NK-92 treated with Interleukin-12 subunit alpha and Interleukin-12 subunit beta, amount 100 ng/mL, for 24 hours (cell line): ENCODE measurements around the gene RAB24.
"Not testable (repeated sequence)": the region's sequence is repeated elsewhere in the genome, so short reads cannot be mapped to it uniquely, and the experiment has no call there.

Source experiments
- DNase-seq: peaks from one replicate; lab custom pipeline; 2025; lab: John Stamatoyannopoulos, UW

The RAB24 gene

DNA sequence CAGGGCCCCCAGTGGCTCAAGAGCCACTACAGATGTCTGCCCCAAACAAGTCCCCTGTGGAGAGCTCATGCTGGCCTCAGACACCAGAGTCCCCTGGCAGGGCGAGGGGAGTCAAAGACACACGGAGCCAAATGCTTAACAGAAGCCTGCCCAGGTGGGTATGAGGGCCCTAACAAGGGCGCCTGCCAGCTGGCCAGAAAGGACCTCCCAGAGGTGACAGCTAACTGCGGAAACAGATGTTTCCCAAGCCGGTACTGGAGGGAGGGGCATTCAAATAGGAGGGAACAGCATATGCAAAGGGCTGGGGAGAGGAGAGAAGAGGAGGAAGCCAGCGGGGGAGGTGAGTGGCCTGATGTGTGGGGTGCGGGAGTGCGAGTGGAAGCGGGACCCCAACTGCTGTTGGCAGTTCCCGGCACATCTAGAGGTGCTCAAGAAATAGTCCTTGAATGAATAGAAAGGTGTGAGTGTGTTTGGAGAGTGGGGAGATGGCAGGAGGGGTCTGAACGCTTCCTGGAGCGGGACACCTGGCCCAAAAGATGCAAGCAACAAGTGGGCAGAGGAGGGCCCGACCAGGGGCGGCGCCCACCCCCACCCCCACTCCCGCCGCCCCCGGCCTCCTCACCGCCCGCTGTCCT is 7.4 kb upstream of the RAB24 start:
- DNase-seq, result no peak

GRCh38 chr5:177310332-177310731 is 6.8 kb upstream of the RAB24 start:
- DNase-seq, result no peak

DNA sequence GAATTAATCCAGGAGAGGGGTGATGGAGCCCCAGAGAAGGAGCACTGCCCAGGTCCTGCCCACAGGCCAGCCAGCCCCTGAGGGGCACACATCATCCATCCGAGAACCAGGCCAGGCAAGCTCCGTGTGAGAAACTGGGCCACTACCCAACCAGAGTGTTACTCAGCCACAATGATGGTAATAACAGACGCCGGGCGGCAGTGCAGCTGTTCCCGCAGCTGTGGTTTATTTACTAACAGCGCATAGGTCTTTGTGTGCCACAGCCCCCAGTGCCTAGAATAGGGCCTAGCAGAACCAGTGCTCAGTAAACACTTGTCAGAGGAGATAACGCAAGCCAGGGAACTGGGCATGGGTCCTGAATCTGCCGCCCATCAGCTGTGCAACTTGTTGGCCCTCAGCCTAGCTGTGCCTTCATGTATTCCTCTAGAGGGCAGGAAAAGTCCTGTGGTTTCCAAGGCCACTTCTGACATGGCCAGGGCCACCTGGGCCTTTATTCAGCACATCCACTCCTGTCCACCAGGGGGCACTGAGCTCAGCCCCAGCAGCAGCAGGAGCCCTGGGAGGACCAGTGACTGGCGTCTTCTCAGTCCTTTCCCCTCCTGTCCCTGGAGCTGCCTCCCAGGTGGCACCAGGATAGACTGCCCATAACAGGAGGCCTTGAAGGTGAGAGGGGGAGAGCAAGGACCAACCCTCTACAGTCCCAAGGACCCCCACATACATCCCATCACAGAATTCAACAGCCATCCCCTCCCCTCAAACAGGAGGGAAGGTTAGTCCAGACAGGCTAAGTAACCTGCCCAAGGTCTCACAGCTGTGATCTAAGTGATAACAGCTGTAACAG is 6.1 kb upstream of the RAB24 start:
- peak; percentile 60 for DNase-seq

- DNase-seq, result no peak
These were observed 5.2 kb upstream of the RAB24 start for GRCh38 chr5:177308740-177309139.

DNA sequence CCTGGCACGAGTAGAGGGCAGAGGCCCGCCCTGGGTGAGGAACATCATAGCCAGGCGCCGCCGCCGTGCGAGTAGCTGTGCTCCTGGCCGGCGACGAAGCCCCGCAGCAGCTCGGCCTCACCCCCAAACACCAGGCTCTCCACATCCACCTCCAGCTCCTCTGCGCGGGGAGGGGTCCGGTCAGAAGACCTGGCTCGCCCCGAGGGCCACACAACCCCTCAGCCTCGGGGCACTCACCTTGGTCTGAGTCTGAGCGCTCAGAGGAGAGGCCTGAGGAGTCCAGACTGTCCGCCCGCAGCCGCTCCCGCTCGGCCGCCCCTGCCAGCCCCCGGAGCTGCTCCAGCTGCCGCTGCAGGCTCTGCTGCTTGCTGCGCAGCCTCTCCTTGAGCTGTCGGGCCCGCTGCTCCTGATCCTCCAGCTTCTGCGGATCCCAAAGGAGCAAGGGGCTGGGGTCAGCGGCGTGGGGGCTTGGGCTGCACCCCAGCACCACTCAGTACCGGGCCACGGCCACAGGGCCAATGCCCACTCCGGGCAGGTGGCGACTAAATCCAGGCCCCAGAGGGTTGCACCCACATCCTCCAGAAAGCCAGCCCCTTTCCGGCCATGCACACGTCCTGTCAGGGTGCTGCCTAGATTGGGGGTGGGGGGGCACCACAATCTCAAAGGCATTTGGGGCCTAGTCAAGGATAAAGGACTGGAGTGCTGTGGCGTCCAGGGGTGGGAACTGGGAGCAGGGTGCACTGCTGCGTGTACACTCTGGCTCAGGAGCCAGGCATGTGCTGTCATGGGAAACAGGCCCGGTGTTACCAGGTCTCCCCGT is 4.2 kb upstream of the RAB24 start:
- DNase-seq, result no peak

GRCh38 chr5:177306674-177307543 is 3.4 kb upstream of the RAB24 start:
- no peak for DNase-seq

DNA sequence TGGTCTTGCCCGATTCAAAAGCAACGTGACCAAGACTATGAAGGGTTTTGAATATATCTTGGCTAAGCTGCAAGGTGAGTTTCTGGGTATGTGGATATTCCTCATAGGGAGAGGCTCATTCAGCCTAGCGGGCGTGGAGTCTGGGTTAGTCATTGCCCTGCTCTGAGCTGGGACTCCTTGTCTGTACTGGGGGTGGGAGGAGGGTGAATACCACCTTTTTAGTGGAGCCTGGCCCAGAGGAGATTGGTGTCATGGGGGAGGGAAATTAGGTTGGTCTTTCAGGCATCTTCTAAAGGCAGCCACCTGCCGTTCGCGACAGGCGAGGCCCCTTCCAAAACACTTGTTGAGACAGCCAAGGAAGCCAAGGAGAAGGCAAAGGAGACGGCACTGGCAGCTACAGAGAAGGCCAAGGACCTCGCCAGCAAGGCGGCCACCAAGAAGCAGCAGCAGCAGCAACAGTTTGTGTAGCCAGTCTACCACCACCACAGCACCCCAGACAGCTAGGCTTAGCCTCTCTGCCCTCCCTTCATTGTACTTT is 2.7 kb upstream of the RAB24 start:
- not testable (repeated sequence) for DNase-seq

DNA sequence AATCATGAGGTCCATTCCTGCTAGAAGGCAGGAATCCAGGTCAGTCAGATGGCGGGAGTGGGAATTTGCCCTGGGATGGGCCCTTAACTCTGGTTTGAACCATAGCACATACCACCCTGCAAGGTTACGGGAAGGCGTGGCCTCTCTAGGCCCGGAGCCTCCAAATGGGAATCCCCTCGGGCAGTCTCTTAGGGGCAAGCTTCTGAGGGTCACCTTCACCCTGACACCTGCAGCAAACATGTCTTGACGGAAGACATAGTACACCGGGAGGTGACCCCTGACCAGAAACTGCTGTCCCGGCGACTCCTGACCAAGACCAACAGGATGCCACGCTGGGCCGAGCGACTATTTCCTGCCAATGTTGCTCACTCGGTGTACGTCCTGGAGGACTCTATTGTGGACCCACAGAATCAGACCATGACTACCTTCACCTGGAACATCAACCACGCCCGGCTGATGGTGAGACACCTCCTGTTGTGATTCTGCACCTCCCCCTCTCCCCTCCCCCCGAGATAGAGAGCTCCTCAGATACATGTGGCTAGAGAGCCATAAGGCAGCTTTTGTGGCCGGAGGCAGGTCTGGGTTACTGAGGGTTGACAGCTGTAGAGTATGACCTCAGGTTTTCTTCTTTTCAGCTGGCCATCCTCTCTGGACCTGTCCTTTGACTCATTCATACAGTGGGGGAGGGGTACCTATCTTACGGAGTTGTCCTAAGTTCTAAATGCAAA is 1.0 kb upstream of the RAB24 start:
- no peak for DNase-seq

DNA sequence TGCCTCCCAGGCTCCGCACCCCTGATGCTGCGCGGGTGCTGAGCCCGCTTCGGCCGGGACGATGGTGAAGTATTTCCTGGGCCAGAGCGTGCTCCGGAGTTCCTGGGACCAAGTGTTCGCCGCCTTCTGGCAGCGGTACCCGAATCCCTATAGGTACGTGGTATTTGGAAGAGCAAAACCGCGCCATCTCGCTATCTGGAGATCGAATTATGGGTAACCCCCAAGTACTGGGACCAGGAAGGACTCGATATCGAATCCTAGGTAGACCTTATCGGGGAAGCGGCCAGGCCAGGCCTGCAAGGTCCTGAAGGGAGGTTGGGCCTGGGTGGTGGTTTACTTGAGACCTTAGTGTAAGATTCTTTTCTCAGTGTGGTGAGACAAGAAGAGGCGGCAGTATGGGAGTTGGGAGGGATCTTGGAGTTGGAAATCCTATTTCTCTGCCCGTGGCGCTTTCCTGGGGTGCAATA is 439 bp upstream of the RAB24 start:
- no peak for DNase-seq

GRCh38 chr5:177302354-177303110 is 987 bp downstream of the RAB24 start:
- DNase-seq, result no peak

DNA sequence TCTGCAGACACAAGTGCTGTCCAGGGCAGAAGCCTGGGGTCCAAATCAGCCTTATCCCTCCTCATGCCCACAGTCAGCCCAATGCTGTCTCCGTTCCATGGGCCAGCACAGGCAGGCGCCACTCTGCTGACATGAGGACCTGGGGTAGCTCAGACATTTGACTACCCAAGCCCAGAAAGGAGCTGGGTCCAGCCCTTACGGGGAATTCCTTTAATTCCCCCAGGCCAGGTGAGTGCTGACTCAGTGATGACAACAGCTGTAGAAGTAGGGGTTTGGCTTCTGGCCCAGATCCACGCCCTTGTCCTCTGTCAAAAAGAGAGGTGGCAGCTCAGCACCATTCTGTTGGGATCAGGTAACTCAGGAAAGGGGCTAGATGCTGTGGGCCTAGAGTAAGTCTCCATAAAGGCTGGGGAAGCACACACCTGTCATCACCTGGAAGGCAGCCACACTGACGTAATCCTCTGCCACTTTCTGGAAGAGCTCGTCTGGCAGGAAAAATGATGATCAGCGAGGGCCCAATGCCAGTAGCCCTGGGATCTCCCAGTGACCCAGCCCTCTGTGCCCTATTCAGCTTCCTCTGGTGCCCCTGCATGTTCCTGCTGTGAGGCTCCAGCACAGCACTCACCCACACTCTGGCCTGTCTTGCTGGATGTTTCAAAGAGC is 1.9 kb downstream of the RAB24 start:
- DNase-seq, result no peak

DNA sequence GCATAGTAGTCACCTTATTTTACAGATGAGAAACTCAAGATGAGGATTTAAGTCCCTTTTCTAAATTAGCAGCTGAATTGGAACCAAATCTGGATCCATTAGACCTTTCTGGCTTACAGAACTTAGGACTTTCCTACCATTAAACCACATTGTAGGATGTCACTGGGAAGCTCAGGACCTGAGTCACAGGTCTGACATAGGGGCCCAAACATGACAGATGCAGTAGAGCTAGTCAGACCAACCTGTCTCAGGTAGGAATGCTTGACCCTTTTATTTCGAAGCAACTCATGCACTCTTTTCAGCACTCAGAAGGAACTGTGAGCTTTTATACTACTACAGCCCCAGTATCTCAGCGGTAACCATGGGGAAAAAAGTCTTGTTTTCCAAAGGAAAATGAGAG is 2.6 kb downstream of the RAB24 start:
- no peak for DNase-seq

DNA sequence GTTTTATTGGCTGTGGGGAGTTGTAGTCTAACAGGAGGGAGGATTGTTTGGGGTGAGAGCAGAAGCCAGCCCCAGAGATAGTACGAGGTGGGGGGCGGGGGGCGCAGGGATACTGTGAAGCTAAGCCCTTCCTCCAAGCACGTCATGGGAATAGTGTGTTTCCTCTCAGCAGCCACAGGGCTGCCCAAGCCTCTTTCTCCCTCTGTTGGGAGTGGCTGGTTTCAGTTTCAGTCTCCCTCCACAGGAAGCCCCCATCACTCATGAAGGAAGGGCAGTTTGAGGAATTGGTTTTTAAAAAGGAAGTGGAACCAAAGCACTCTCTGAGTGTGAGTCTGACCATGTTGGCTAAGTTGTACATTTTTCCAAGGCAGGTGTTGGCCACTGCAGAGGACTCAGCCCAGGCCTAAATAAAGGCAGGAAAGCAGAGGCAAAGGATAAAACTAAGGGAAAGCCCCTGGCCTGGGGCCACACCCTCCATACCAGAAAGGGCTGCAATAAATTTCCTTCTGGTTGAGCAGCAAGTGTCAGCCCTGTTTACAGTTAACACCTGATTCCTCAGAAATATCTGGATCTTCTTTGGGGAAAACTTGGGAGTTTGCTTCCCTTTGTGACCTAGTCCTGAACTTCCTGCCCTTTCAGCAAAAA is 3.2 kb downstream of the RAB24 start:
- DNase-seq, result peak; percentile 49

GRCh38 chr5:177299697-177300096 is 3.8 kb downstream of the RAB24 start:
- no peak for DNase-seq

DNA sequence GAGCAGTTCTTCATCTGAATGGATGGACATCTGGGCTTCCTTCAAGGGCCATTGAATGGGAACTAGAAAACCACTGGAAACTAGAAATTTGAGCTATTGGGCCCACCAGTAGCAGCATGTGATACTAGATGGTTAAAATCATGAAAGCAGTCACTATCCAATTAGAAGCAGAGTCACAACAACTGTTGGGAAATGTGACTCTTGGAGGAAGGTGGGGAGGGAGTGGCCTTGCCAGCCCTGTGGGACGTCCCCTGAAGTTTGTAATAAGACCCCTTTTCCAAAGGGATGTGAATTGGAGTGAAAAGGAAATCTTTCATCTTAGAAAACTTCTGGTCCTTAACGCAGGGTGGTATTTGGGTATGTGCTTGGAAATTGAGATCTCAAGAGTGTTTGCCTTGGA is 5.6 kb downstream of the RAB24 start:
- DNase-seq, result no peak

DNA sequence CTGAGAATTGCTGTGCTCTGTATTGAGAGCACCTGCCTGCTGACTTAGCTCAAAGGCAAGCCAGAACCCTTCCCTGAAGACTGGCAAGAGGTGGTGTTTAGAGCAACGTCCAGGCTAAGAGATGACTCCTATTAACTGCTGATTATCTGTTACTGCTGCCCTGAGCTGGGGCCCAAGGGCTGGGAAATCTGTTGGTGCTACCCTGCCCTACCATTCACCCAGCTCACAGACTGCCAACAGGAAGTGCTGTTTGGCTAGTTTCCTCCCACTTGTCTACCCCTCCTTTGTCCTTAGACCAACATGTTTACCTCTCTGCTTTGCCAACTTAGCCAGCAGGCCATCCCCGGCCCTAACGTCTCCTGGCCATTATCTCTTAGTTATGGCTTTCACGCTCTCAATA is 6.9 kb downstream of the RAB24 start:
- no peak for DNase-seq

- no peak for DNase-seq
These were observed 7.6 kb downstream of the RAB24 start for GRCh38 chr5:177295924-177296323.

- no peak for DNase-seq
These were observed 8.9 kb downstream of the RAB24 start for GRCh38 chr5:177294632-177295031.
